ENCODE data around the gene LEMD2.

LEMD2 gene

GRCh38 chr6:33774774-33775173, 14.2 kb downstream of the LEMD2 start:
- DNase-seq (ENCODE audit: low read depth in 2 of 2) = no peak

- DNase-seq (ENCODE audit: low read depth in 2 of 2) = no peak
Observed at GRCh38 chr6:33772902-33773472, 15.9 kb downstream of the LEMD2 start.

GRCh38 chr6:33772082-33772830, 16.7 kb downstream of the LEMD2 start:
- no peak for DNase-seq (ENCODE audit: low read depth in 2 of 2)

GRCh38 chr6:33771146-33772081, 17.5 kb downstream of the LEMD2 start:
- DNase-seq (ENCODE audit: low read depth in 2 of 2) = peak; percentile 26 to 34

GRCh38 chr6:33770833-33771145, 18.1 kb downstream of the LEMD2 start:
- no peak for DNase-seq (ENCODE audit: low read depth in 2 of 2)

GRCh38 chr6:33770124-33770832, 18.7 kb downstream of the LEMD2 start:
- no peak for DNase-seq (ENCODE audit: low read depth in 2 of 2)

GRCh38 chr6:33769248-33769821, 19.6 kb downstream of the LEMD2 start:
- DNase-seq (ENCODE audit: low read depth in 2 of 2) = no peak

- DNase-seq (ENCODE audit: low read depth in 2 of 2) = peak; percentile 19 to 54
Observed at GRCh38 chr6:33768644-33769120, 20.2 kb downstream of the LEMD2 start.

GRCh38 chr6:33766921-33767907, 21.7 kb downstream of the LEMD2 start:
- no peak for DNase-seq (ENCODE audit: low read depth in 2 of 2)

GRCh38 chr6:33765368-33765767, 23.6 kb downstream of the LEMD2 start:
- no peak for DNase-seq (ENCODE audit: low read depth in 2 of 2)

GRCh38 chr6:33764036-33764435, 24.9 kb downstream of the LEMD2 start:
- DNase-seq (ENCODE audit: low read depth in 2 of 2) = no peak

- DNase-seq (ENCODE audit: low read depth in 2 of 2) = no peak
Observed at GRCh38 chr6:33763483-33763882, 25.4 kb downstream of the LEMD2 start.

GRCh38 chr6:33762713-33763112, 26.2 kb downstream of the LEMD2 start:
- DNase-seq (ENCODE audit: low read depth in 2 of 2) = no peak

GRCh38 chr6:33761922-33762629, 26.9 kb downstream of the LEMD2 start:
- DNase-seq (ENCODE audit: low read depth in 2 of 2) = no peak

GRCh38 chr6:33761581-33761921, 27.4 kb downstream of the LEMD2 start:
- DNase-seq (ENCODE audit: low read depth in 2 of 2) = no peak

- DNase-seq (ENCODE audit: low read depth in 2 of 2) = no peak
Observed at GRCh38 chr6:33759887-33760629, 28.9 kb downstream of the LEMD2 start.

- no peak for DNase-seq (ENCODE audit: low read depth in 2 of 2)
Observed at GRCh38 chr6:33758815-33759216, 30.1 kb downstream of the LEMD2 start.

GRCh38 chr6:33757906-33758305, 31.0 kb downstream of the LEMD2 start:
- DNase-seq (ENCODE audit: low read depth in 2 of 2) = no peak

GRCh38 chr6:33757113-33757512, 31.8 kb downstream of the LEMD2 start:
- DNase-seq (ENCODE audit: low read depth in 2 of 2) = no peak

Data from stimulated activated CD4-positive, alpha-beta T cell treated with anti-CD3 and anti-CD28 coated beads, Interleukin-1b, Interleukin-23, amount 100 ng/mL, for 1 hour (primary cell).